ENCODE data around the gene VWA5B1. TPM values are rescaled to one million over a fixed set of nuclear protein-coding genes. Genes with fewer than 3 reads are reported as not detected.

VWA5B1 gene
- total RNA-seq, 2 donors from 2014 or later = 0.22 to 0.43 TPM

GRCh38 chr1:20390589-20391331, 100.1 kb downstream of the VWA5B1 start:
- Histone ChIP-seq H3K4me3 (no peak overlapping the region), H3K9me3 (peaks cover 0 to 15% of the 10 kb centered on the region in 2 donors), H3K27me3 (peaks cover 0 to 6% of the 10 kb centered on the region in 2 donors), H3K27ac (no peak overlapping the region), H3K36me3 (no peaks in the 10 kb centered on the region), H3K4me1 (no peaks in the 10 kb centered on the region)
- TF ChIP-seq CTCF (IDR thresholded peaks at IDR 0.05) = no peak
- no peak for DNase-seq (ENCODE audit: low spot score)

GRCh38 chr1:20395255-20395654, 104.6 kb downstream of the VWA5B1 start:
- H3K27me3 ChIP-seq = no peaks in the 10 kb centered on the region
- no peak overlapping the region for H3K4me3 ChIP-seq
- H3K27ac ChIP-seq = no peak overlapping the region
- no peaks in the 10 kb centered on the region for H3K36me3 ChIP-seq
- DNase-seq (ENCODE audit: low spot score) = no peak
- peaks cover 0 to 19% of the 10 kb centered on the region in 2 donors for H3K9me3 ChIP-seq
- TF ChIP-seq CTCF (IDR thresholded peaks at IDR 0.05) = no peak
- no peaks in the 10 kb centered on the region for H3K4me1 ChIP-seq

- Histone ChIP-seq H3K36me3 (no peaks in the 10 kb centered on the region), H3K4me3 (no peak overlapping the region), H3K4me1 (no peaks in the 10 kb centered on the region), H3K27ac (no peak overlapping the region), H3K9me3 (peaks cover 0 to 19% of the 10 kb centered on the region in 2 donors), H3K27me3 (no peaks in the 10 kb centered on the region)
- DNase-seq (ENCODE audit: low spot score) = no peak
- no peak for TF ChIP-seq CTCF (IDR thresholded peaks at IDR 0.05)
These were observed 108.1 kb downstream of the VWA5B1 start for GRCh38 chr1:20398744-20399143.

- no peak for TF ChIP-seq CTCF (IDR thresholded peaks at IDR 0.05)
- Histone ChIP-seq H3K27me3 (no peaks in the 10 kb centered on the region), H3K27ac (no peak overlapping the region), H3K9me3 (peaks cover 0 to 19% of the 10 kb centered on the region in 2 donors), H3K36me3 (no peaks in the 10 kb centered on the region), H3K4me1 (no peaks in the 10 kb centered on the region), H3K4me3 (no peak overlapping the region)
- no peak for DNase-seq (ENCODE audit: low spot score)
These were observed 108.5 kb downstream of the VWA5B1 start for GRCh38 chr1:20399196-20399595.

GRCh38 chr1:20399606-20400180, 109.0 kb downstream of the VWA5B1 start:
- no peak for TF ChIP-seq CTCF (IDR thresholded peaks at IDR 0.05)
- no peaks in the 10 kb centered on the region for H3K27me3 ChIP-seq
- H3K27ac ChIP-seq = no peak overlapping the region
- DNase-seq (ENCODE audit: low spot score) = no peak
- no peaks in the 10 kb centered on the region for H3K36me3 ChIP-seq
- H3K9me3 ChIP-seq = peaks cover 0 to 15% of the 10 kb centered on the region in 2 donors
- no peak overlapping the region for H3K4me3 ChIP-seq
- H3K4me1 ChIP-seq = no peaks in the 10 kb centered on the region
